SH-SY5Y (cell line): ENCODE results near the gene GALNT4.

ENCODE experiments used
- GATA2 ChIP-seq: IDR thresholded peaks from 2 replicates; pipeline ENCODE4 v1.6.1; 2011; ENCODE audit warnings: mild to moderate bottlenecking, low read depth, low read length
- GATA3 ChIP-seq: IDR thresholded peaks from 2 replicates; pipeline ENCODE4 v1.6.1; 2011; ENCODE audit warnings: low read depth, mild to moderate bottlenecking, low read length, moderate library complexity

- TF ChIP-seq GATA2 (no peak), GATA3 (no peak)
Measured at GRCh38 chr12:89486264-89486663, 38.3 kb downstream of the GALNT4 start.
